HepG2 (cell line): Measurements from ENCODE around the gene ACSS3. TPM values are rescaled to one million over a fixed set of nuclear protein-coding genes. Genes with fewer than 3 reads are reported as not detected.

ENCODE experiments used
- ATAC-seq: fragments of 200-7000 bp; cut with Tn5 transposase; 3 replicates; pipeline ENCODE4 v1.9.1; 2020; ENCODE audit warnings: mild to moderate bottlenecking, moderate library complexity
- BruUV-seq: library from RNA; stranded (reverse); fragments of 400-500 nt; replicated peaks from 2 replicates; lab custom pipeline; 2021; lab: Mats Ljungman, UMichigan
- CTCF ChIA-PET: fragments of 300-600 bp; formaldehyde crosslinking; extraction: SDS; loops from one replicate; lab custom pipeline; 2021; ENCODE audit warnings: low total read pairs, inconsistent platforms, low intra/inter-chr PET ratio; lab: Yijun Ruan, JAX
- POLR2A ChIA-PET: fragments of 350-600 bp; sonication (Branson Sonifier 250); formaldehyde crosslinking; loops from one replicate; lab custom pipeline; 2020; ENCODE audit warnings: antibody characterized with exemption, inconsistent platforms; lab: Yijun Ruan, JAX
- DNase-seq: peaks from one replicate; pipeline ENCODE4 v3.0.0-alpha.2; 2015; ENCODE audit warnings: low spot score
- FAIRE-seq: peaks from 3 replicates; lab custom pipeline; 2011; peaks lifted over from hg19 to GRCh38; lab: Jason Lieb, UNC
- H2AFZ ChIP-seq: one replicate; pipeline ENCODE4 v1.6.1; 2011; ENCODE audit warnings: low read length, inconsistent platforms
- H3K27ac ChIP-seq: fragments of 300-600 bp; 3 replicates; pipeline ENCODE4 v1.8.0; 2011; ENCODE audit warnings: mixed run types, mild to moderate bottlenecking, mixed read lengths, low read length, inconsistent platforms; ENCODE audit not compliant: insufficient read depth; ENCODE audit errors: extremely low read length
- H3K27me3 ChIP-seq, 2 experiments: fragments of 200-600 bp in 1 of 2; 2 replicates in 1 of 2; 3 replicates in 1 of 2; pipeline versions ENCODE4 v1.6.0 to v1.8.0; 2011; ENCODE audit warnings: low read length in 2 of 2, mild to moderate bottlenecking in 2 of 2, moderate library complexity in 2 of 2, inconsistent platforms in 1 of 2; ENCODE audit not compliant: insufficient read depth in 2 of 2, control insufficient read depth in 1 of 2
- H3K36me3 ChIP-seq, 2 experiments: fragments of 200-600 bp in 1 of 2; replicated peaks in 1 of 2; 2 replicates in 1 of 2; 3 replicates in 1 of 2; pipeline versions ENCODE4 v1.5.1 to v1.8.0; 2011; ENCODE audit warnings: low read length in 2 of 2, inconsistent platforms in 1 of 2; ENCODE audit not compliant: insufficient read depth in 2 of 2, control insufficient read depth in 1 of 2
- H3K4me1 ChIP-seq: 2 replicates; pipeline ENCODE4 v1.5.1; 2012; ENCODE audit warnings: low read length, inconsistent platforms; ENCODE audit not compliant: insufficient read depth
- H3K4me2 ChIP-seq: 2 replicates; pipeline ENCODE4 v1.6.0; 2011; ENCODE audit warnings: low read depth, low read length, inconsistent platforms
- H3K4me3 ChIP-seq, 3 experiments: fragments of 200-600 bp in 1 of 3; sonication (generic), shearing (Covaris generic) in 1 of 3; replicated peaks in 1 of 3; 2 replicates each; pipeline ENCODE4 v1.5.1; 2011 to 2016; ENCODE audit warnings: low read length in 3 of 3, inconsistent platforms in 2 of 3, low read depth in 2 of 3, mild to moderate bottlenecking in 2 of 3, control low read depth in 1 of 3, mixed read lengths in 1 of 3; ENCODE audit not compliant: insufficient read depth in 1 of 3
- H3K79me2 ChIP-seq: one replicate; pipeline ENCODE4 v1.6.1; 2011; ENCODE audit warnings: low read length, inconsistent platforms; ENCODE audit not compliant: insufficient read depth
- H3K9ac ChIP-seq: 2 replicates; pipeline ENCODE4 v1.6.0; 2011; ENCODE audit warnings: mild to moderate bottlenecking, low read depth, low read length, inconsistent platforms; ENCODE audit not compliant: insufficient read depth
- H3K9me3 ChIP-seq: 2 replicates; pipeline ENCODE4 v1.5.1; 2012; ENCODE audit warnings: mild to moderate bottlenecking, low read length
- H4K20me1 ChIP-seq: 2 replicates; pipeline ENCODE4 v1.6.0; 2011; ENCODE audit warnings: inconsistent platforms, mild to moderate bottlenecking, low read length, moderate library complexity; ENCODE audit not compliant: insufficient read depth
- FOSL1 ChIP-seq: sonication (generic); formaldehyde crosslinking; IDR thresholded peaks from 2 replicates; pipeline ENCODE4 v1.9.0; 2021; ENCODE audit warnings: missing genetic modification reagents, borderline replicate concordance
- GPN1 ChIP-seq: sonication (generic); formaldehyde crosslinking; IDR thresholded peaks from 2 replicates; pipeline ENCODE4 v1.5.1; 2020; ENCODE audit warnings: missing genetic modification reagents, borderline replicate concordance
- NFE2L1 ChIP-seq: sonication (generic); formaldehyde crosslinking; IDR thresholded peaks from 2 replicates; pipeline ENCODE4 v1.4.0; 2020; ENCODE audit warnings: missing genetic modification reagents, mild to moderate bottlenecking, borderline replicate concordance
- NR2F6 ChIP-seq, 2 experiments: IDR thresholded peaks; 2 replicates each; pipeline ENCODE4 v1.6.1; 2016; ENCODE audit warnings: antibody characterized with exemption in 1 of 2, mild to moderate bottlenecking in 1 of 2
- RBM22 ChIP-seq: fragments of 200-400 bp; formaldehyde crosslinking; optimal IDR thresholded peaks from 2 replicates; pipeline ENCODE3; 2017; ENCODE audit warnings: mild to moderate bottlenecking, low read length, moderate library complexity
- SOX13 ChIP-seq, 3 experiments: fragments of 450-650 bp in 1 of 3; sonication (generic) in 1 of 3; formaldehyde crosslinking in 1 of 3; IDR thresholded peaks in 2 of 3; conservative IDR thresholded peaks in 1 of 3; 2 replicates each; pipeline versions ENCODE4 v1.5.0 to v1.6.1; 2016 to 2020; ENCODE audit warnings: antibody characterized with exemption in 1 of 3, mild to moderate bottlenecking in 1 of 3, missing compliant biosample characterization in 1 of 3, missing genetic modification reagents in 1 of 3, moderate library complexity in 1 of 3
- SRSF4 ChIP-seq: fragments of 200-400 bp; formaldehyde crosslinking; IDR thresholded peaks from one replicate; pipeline ENCODE4 v1.6.1; 2018; ENCODE audit warnings: mild to moderate bottlenecking, low read depth, low read length, moderate library complexity; ENCODE audit not compliant: poor library complexity, severe bottlenecking
- SUZ12 ChIP-seq: fragments of 150-350 bp; IDR thresholded peaks from 2 replicates; pipeline ENCODE4 v1.6.1; 2014; ENCODE audit warnings: low read depth, low read length
- ZNF891 ChIP-seq: sonication (generic); formaldehyde crosslinking; IDR thresholded peaks from 2 replicates; pipeline ENCODE4 v1.5.0; 2020; ENCODE audit warnings: mild to moderate bottlenecking, missing genetic modification reagents
- WGBS: methylation state at CpG from one replicate; pipeline ENCODE4 v1.1.6; 2017; ENCODE audit warnings: low lambda C conversion rate; 5-methylcytosine and 5-hydroxymethylcytosine counted together
- in situ Hi-C: cut with HindIII; loops from 2 replicates; pipeline ENCODE4 v1.10.0; 2017; ENCODE audit warnings: low pct_unique_long_range_greater_than_20kb; ENCODE audit not compliant: extremely low pct_ligation_motif_present
- intact Hi-C: fragments of 100-400 bp; cut with micrococcal nuclease; formaldehyde crosslinking; loops from one replicate; pipeline ENCODE4 v1.10.0; 2022; ENCODE audit not compliant: unreplicated experiment
- polyA plus RNA-seq, 8 experiments: library from polyadenylated mRNA; depleted of rRNA in 3 of 8; stranded (reverse) in 7 of 8; unstranded in 1 of 8; fragments of >200 nt; fragmentation: Illumina TruSeq in 4 of 8; extraction: Trizol in 4 of 8; gene quantifications; 2 replicates each; pipeline versions ENCODE4 v1.2.1 to v1.2.3, GENCODE V29; 2011 to 2016; ENCODE audit warnings: low read depth in 4 of 8, missing spikeins in 1 of 8, mixed read lengths in 1 of 8; ENCODE audit not compliant: insufficient read depth in 1 of 8
- total RNA-seq, 5 experiments: library from RNA; depleted of rRNA; stranded (reverse); fragments of >200 nt; fragmentation: Illumina TruSeq; extraction: Trizol; gene quantifications; 2 replicates each; pipeline ENCODE4 v1.2.3, GENCODE V29; 2016; ENCODE audit warnings: low read depth in 1 of 5
- TF ChIP-seq, protein P1 (sequence below): sonication (generic); formaldehyde crosslinking; IDR thresholded peaks from 2 replicates; pipeline ENCODE4 v1.5.1; 2020; ENCODE audit warnings: mild to moderate bottlenecking, missing genetic modification reagents

Gene ACSS3
- total and polyA plus RNA-seq, 2 of the 13 experiments (the other 11 are each of a cell fraction or from before 2014, with no cell fraction given): 79.5 to 86.3 TPM

DNA sequence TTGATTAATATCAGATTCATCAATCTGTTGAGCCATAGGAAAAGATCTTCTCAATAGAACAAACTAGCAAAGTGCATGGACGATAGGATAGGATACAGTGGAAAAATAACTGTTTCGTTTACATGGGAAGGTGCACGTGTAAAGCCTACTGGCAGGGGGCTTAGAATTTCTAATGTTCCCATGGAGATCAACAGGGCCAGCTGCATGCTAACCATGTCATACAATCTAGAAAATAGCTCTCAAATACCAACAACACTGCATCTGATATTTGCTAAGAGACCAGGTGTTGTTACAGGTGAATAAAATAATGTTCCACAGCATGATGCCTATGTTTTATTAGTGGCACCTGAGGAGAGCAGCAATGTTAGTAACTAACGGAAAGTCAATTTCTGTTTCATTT is 72.5 kb downstream of the ACSS3 start:
- H3K36me3 ChIP-seq: peaks cover 2 to 22% of the 10 kb centered on the region in 2 experiments
- intact Hi-C loops: no loop called here
- ChIA-PET CTCF (no interaction called here), POLR2A (no interaction called here)
- 98% methylated on average over 4 of the region's 4 CpGs for WGBS
- peaks cover 32% of the 10 kb centered on the region for H3K4me1 ChIP-seq
- BruUV-seq: no TSS peak
- H3K9me3 ChIP-seq: no peaks in the 10 kb centered on the region
- no peak for ATAC-seq
- no peak overlapping the region for H3K27ac ChIP-seq
- H3K4me3 ChIP-seq: no peak overlapping the region
- in situ Hi-C loops: no loop called here
- DNase-seq: no peak
- no peak overlapping the region for H3K4me2 ChIP-seq
- H3K27me3 ChIP-seq: no peaks in the 10 kb centered on the region
- H2AFZ ChIP-seq: no peak overlapping the region
- no peak overlapping the region for H3K9ac ChIP-seq
- H4K20me1 ChIP-seq: no peaks in the 10 kb centered on the region
- FAIRE-seq: no peak
- TF ChIP-seq ZNF891 (CRISPR knock-in tag) (no peak), RBM22 (peak; percentile 31)
- H3K79me2 ChIP-seq: no peaks in the 10 kb centered on the region

DNA sequence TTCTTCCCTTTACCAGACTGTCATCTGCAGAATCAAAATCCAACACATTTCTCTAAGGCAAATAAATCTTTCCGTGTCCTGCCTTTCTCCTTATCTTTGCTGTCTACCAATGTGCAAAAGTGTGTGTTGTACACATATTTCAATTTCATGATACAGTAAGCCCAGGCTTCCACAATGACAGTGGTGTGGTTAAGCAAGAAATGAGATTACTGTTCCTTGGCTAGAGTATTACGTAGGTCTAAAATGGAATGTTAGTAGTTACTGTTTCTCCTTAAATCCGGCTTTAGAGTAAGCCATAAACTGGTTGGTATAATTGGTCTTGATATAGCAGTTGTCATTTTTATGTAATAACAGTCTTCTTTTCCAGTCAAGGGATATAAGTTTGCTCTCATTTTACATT is 82.0 kb downstream of the ACSS3 start:
- ChIA-PET CTCF (no interaction called here), POLR2A (no interaction called here)
- no peaks in the 10 kb centered on the region for H3K27me3 ChIP-seq
- no peak overlapping the region for H3K4me3 ChIP-seq
- no peak overlapping the region for H3K9ac ChIP-seq
- H3K4me1 ChIP-seq: no peaks in the 10 kb centered on the region
- BruUV-seq: no TSS peak
- WGBS: 97% methylated on average over 3 of the region's 3 CpGs
- no peaks in the 10 kb centered on the region for H3K79me2 ChIP-seq
- H4K20me1 ChIP-seq: no peaks in the 10 kb centered on the region
- peaks cover 14 to 62% of the 10 kb centered on the region in 2 experiments for H3K36me3 ChIP-seq
- intact Hi-C loops: no loop called here
- H3K27ac ChIP-seq: no peak overlapping the region
- FAIRE-seq (no peak), ATAC-seq (no peak), DNase-seq (no peak)
- no peaks in the 10 kb centered on the region for H3K9me3 ChIP-seq
- H3K4me2 ChIP-seq: no peak overlapping the region
- H2AFZ ChIP-seq: no peak overlapping the region
- in situ Hi-C loops: no loop called here
- no peak for TF ChIP-seq FOSL1 (CRISPR knock-in tag)
- TF ChIP-seq SRSF4: no peak
- TF ChIP-seq, protein P1, sequence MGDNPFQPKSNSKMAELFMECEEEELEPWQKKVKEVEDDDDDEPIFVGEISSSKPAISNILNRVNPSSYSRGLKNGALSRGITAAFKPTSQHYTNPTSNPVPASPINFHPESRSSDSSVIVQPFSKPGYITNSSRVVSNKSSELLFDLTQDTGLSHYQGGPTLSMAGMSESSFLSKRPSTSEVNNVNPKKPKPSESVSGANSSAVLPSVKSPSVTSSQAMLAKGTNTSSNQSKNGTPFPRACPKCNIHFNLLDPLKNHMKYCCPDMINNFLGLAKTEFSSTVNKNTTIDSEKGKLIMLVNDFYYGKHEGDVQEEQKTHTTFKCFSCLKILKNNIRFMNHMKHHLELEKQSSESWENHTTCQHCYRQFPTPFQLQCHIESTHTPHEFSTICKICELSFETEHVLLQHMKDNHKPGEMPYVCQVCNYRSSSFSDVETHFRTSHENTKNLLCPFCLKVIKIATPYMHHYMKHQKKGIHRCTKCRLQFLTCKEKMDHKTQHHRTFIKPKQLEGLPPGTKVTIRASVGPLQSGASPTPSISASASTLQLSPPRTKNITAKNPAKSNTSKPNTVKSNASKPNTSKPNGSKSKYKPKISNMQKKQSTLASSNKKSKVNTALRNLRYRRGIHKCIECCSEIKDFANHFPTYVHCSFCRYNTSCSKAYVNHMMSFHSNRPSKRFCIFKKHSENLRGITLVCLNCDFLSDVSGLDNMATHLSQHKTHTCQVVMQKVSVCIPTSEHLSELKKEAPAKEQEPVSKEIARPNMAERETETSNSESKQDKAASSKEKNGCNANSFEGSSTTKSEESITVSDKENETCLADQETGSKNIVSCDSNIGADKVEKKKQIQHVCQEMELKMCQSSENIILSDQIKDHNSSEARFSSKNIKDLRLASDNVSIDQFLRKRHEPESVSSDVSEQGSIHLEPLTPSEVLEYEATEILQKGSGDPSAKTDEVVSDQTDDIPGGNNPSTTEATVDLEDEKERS (CRISPR knock-in tag): no peak
- TF ChIP-seq NR2F6 (IDR thresholded peaks at IDR 0.05): no peak
- TF ChIP-seq NR2F6 (CRISPR knock-in tag; IDR thresholded peaks at IDR 0.05): no peak
- TF ChIP-seq NFE2L1 (CRISPR knock-in tag): no peak
- no peak for TF ChIP-seq SOX13 (IDR thresholded peaks at IDR 0.05)
- no peak for TF ChIP-seq SOX13 (CRISPR knock-in tag; conservative IDR thresholded peaks at IDR 0.05 in 1 of 2, IDR thresholded peaks at IDR 0.05 in 1 of 2)
- TF ChIP-seq SUZ12: no peak
- TF ChIP-seq GPN1: no peak
